IMR-90 (cell line): ENCODE measurements around the gene CKAP2L. TPM values are rescaled to one million over a fixed set of nuclear protein-coding genes. Genes with fewer than 3 reads are reported as not detected.
A peak's percentile ranks its signal among the peaks of the same experiment; 100 is the strongest.

Experiments used
- ATAC-seq: fragments of 200-7000 bp; cut with Tn5 transposase; 2 replicates; pipeline ENCODE4 v1.9.1; 2020; ENCODE audit warnings: low read depth, mild to moderate bottlenecking, moderate library complexity
- BruUV-seq: library from RNA; stranded (reverse); fragments of 400-500 nt; replicated peaks from 2 replicates; lab custom pipeline; 2021; lab: Mats Ljungman, UMichigan
- CTCF ChIA-PET: fragments of 300-600 bp; formaldehyde crosslinking; extraction: SDS; loops from one replicate; lab custom pipeline; 2021; ENCODE audit warnings: antibody characterized with exemption; lab: Yijun Ruan, JAX
- POLR2A ChIA-PET: fragments of 300-600 bp; sonication (Branson Sonifier 250); formaldehyde crosslinking; loops from one replicate; lab custom pipeline; 2022; ENCODE audit warnings: antibody characterized with exemption; ENCODE audit not compliant: unreplicated experiment; lab: Charles Lee
- DNase-seq: peaks from one replicate; pipeline ENCODE4 v3.0.0; 2013
- H2AFZ ChIP-seq: replicated peaks from 2 replicates; pipeline ENCODE3; 2013; ENCODE audit warnings: low read length, mild to moderate bottlenecking; ENCODE audit not compliant: poor library complexity
- H2AK5ac ChIP-seq: 2 replicates; pipeline ENCODE4 v1.6.1; 2013; ENCODE audit warnings: low read depth, low read length, inconsistent platforms
- H2AK9ac ChIP-seq: replicated peaks from 2 replicates; pipeline ENCODE3; 2013; ENCODE audit warnings: mild to moderate bottlenecking, low read depth, low read length, moderate library complexity; ENCODE audit not compliant: poor library complexity
- H2BK120ac ChIP-seq: 2 replicates; pipeline ENCODE4 v1.6.1; 2013; ENCODE audit warnings: low read depth, low read length, inconsistent platforms
- H2BK15ac ChIP-seq: 3 replicates; pipeline ENCODE4 v1.6.1; 2013; ENCODE audit warnings: low read depth, low read length, inconsistent platforms
- H2BK20ac ChIP-seq: 2 replicates; pipeline ENCODE4 v1.6.1; 2013; ENCODE audit warnings: low read depth, mild to moderate bottlenecking, inconsistent platforms, low read length, moderate library complexity
- H2BK5ac ChIP-seq: 2 replicates; pipeline ENCODE4 v1.6.1; 2013; ENCODE audit warnings: mild to moderate bottlenecking, low read depth, low read length, inconsistent platforms; ENCODE audit not compliant: poor library complexity, severe bottlenecking
- H3K14ac ChIP-seq: replicated peaks from 2 replicates; pipeline ENCODE4 v1.6.1; 2013; ENCODE audit warnings: low read depth, low read length, inconsistent platforms
- H3K18ac ChIP-seq: 2 replicates; pipeline ENCODE4 v1.6.1; 2013; ENCODE audit warnings: low read depth, low read length, control low read depth
- H3K23ac ChIP-seq: 2 replicates; pipeline ENCODE4 v1.6.1; 2013; ENCODE audit warnings: low read depth, low read length, inconsistent platforms
- H3K27ac ChIP-seq: 2 replicates; pipeline ENCODE4 v1.5.1; 2013; ENCODE audit warnings: mild to moderate bottlenecking, control low read depth, low read length; ENCODE audit not compliant: insufficient read depth
- H3K27me3 ChIP-seq: 2 replicates; pipeline ENCODE4 v1.6.1; 2013; ENCODE audit warnings: low read length; ENCODE audit not compliant: control insufficient read depth, insufficient read depth
- H3K36me3 ChIP-seq: 2 replicates; pipeline ENCODE4 v1.6.1; 2013; ENCODE audit warnings: low read length, mixed read lengths; ENCODE audit not compliant: control insufficient read depth, insufficient read depth
- H3K4ac ChIP-seq: 2 replicates; pipeline ENCODE4 v1.6.1; 2013; ENCODE audit warnings: low read depth, low read length, inconsistent platforms
- H3K4me1 ChIP-seq: 2 replicates; pipeline ENCODE4 v1.6.1; 2013; ENCODE audit warnings: low read length, mixed read lengths; ENCODE audit not compliant: control insufficient read depth, insufficient read depth
- H3K4me2 ChIP-seq: 2 replicates; pipeline ENCODE4 v1.6.1; 2013; ENCODE audit warnings: low read depth, mild to moderate bottlenecking, control low read depth, low read length, moderate library complexity
- H3K4me3 ChIP-seq: 2 replicates; pipeline ENCODE4 v1.5.1; 2013; ENCODE audit warnings: low read depth, mild to moderate bottlenecking, control low read depth, low read length, moderate library complexity; ENCODE audit not compliant: insufficient read depth
- H3K56ac ChIP-seq: 2 replicates; pipeline ENCODE4 v1.6.1; 2013; ENCODE audit warnings: low read length, inconsistent platforms; ENCODE audit not compliant: insufficient read depth; ENCODE audit errors: extremely low read depth
- H3K79me1 ChIP-seq, 2 experiments: 2 replicates each; pipeline ENCODE4 v1.6.1; 2013; ENCODE audit warnings: low read length in 2 of 2, inconsistent platforms in 1 of 2, low read depth in 1 of 2
- H3K9ac ChIP-seq: 2 replicates; pipeline ENCODE4 v1.6.1; 2013; ENCODE audit warnings: low read depth, low read length, control low read depth
- H3K9me1 ChIP-seq: 2 replicates; pipeline ENCODE4 v1.6.1; 2013; ENCODE audit warnings: low read length, inconsistent platforms; ENCODE audit not compliant: insufficient read depth
- H3K9me3 ChIP-seq: 2 replicates; pipeline ENCODE4 v1.6.1; 2013; ENCODE audit warnings: low read length; ENCODE audit not compliant: control insufficient read depth, insufficient read depth
- H4K20me1 ChIP-seq: 2 replicates; pipeline ENCODE4 v1.6.1; 2013; ENCODE audit warnings: low read length, inconsistent platforms; ENCODE audit not compliant: insufficient read depth
- H4K5ac ChIP-seq: 2 replicates; pipeline ENCODE4 v1.6.1; 2013; ENCODE audit warnings: mild to moderate bottlenecking, low read depth, low read length, control low read depth
- H4K8ac ChIP-seq, 2 experiments: 2 replicates each; pipeline ENCODE4 v1.6.1; 2013; ENCODE audit warnings: low read depth in 2 of 2, low read length in 2 of 2, control low read depth in 1 of 2, inconsistent platforms in 1 of 2
- H4K91ac ChIP-seq: 2 replicates; pipeline ENCODE4 v1.6.1; 2013; ENCODE audit warnings: low read depth, low read length, inconsistent platforms; ENCODE audit not compliant: insufficient read depth
- CEBPB ChIP-seq: IDR thresholded peaks from 2 replicates; pipeline ENCODE4 v1.6.1; 2012; ENCODE audit warnings: low read depth, low read length, improper control_type of control experiment
- CHD1 ChIP-seq: IDR thresholded peaks from 2 replicates; pipeline ENCODE4 v1.6.1; 2012; ENCODE audit warnings: low read depth, low read length, improper control_type of control experiment
- CTCF ChIP-seq: conservative IDR thresholded peaks from 2 replicates; pipeline ENCODE4 v1.5.1; 2012; ENCODE audit warnings: mild to moderate bottlenecking, low read depth, low read length, improper control_type of control experiment
- MAZ ChIP-seq: IDR thresholded peaks from 2 replicates; pipeline ENCODE4 v1.6.1; 2012; ENCODE audit warnings: low read depth, mild to moderate bottlenecking, low read length, improper control_type of control experiment, moderate library complexity, borderline replicate concordance
- MXI1 ChIP-seq: IDR thresholded peaks from 2 replicates; pipeline ENCODE4 v1.6.1; 2012; ENCODE audit warnings: low read depth, mild to moderate bottlenecking, low read length, moderate library complexity, borderline replicate concordance
- POLR2A ChIP-seq: IDR thresholded peaks from 2 replicates; pipeline ENCODE4 v1.6.1; 2012; ENCODE audit warnings: mild to moderate bottlenecking, low read depth, low read length
- RAD21 ChIP-seq: IDR thresholded peaks from 2 replicates; pipeline ENCODE4 v1.6.1; 2012; ENCODE audit warnings: low read length, improper control_type of control experiment
- RCOR1 ChIP-seq: IDR thresholded peaks from 2 replicates; pipeline ENCODE4 v1.6.1; 2012; ENCODE audit warnings: mild to moderate bottlenecking, low read length, improper control_type of control experiment; ENCODE audit not compliant: insufficient replicate concordance
- RFX5 ChIP-seq: IDR thresholded peaks from 2 replicates; pipeline ENCODE4 v1.8.0; 2012; ENCODE audit warnings: low read depth, mild to moderate bottlenecking, low read length, moderate library complexity
- WGBS, 2 experiments: methylation state at CpG; one replicate each; pipeline versions ENCODE4 v1.1.5 to v1.1.7; 2013; ENCODE audit warnings: missing lambda C conversion rate in 2 of 2; ENCODE audit not compliant: insufficient read length in 1 of 2; ENCODE audit errors: extremely low coverage in 2 of 2; 5-methylcytosine and 5-hydroxymethylcytosine counted together
- dilution Hi-C: fragments of 300-500 bp; cut with HindIII; formaldehyde crosslinking; loops from one replicate; pipeline ENCODE4 v1.14.3; 2018; ENCODE audit warnings: low sequenced_read_pairs; ENCODE audit not compliant: unreplicated experiment
- in situ Hi-C: fragments of 300-500 bp; cut with MboI; formaldehyde crosslinking; loops from 3 replicates; pipeline ENCODE4 v1.14.3; 2019; ENCODE audit warnings: low sequenced_read_pairs, inconsistent platforms, mixed read lengths
- intact Hi-C: fragments of 100-400 bp; cut with micrococcal nuclease; formaldehyde crosslinking; loops from 2 replicates; pipeline ENCODE4 v1.10.0; 2022
- polyA plus RNA-seq, 3 experiments: library from polyadenylated mRNA; depleted of rRNA; stranded (reverse); fragments of >200 nt; gene quantifications; 2 replicates each; pipeline ENCODE4 v1.2.3, GENCODE V29; 2012; ENCODE audit warnings: low replicate concordance in 1 of 3
- total RNA-seq: library from RNA; depleted of rRNA; stranded (reverse); fragments of >200 nt; gene quantifications from 2 replicates; pipeline ENCODE4 v1.2.3, GENCODE V29; 2012

CKAP2L gene
- total and polyA plus RNA-seq, 2 of the 4 experiments (the other 2 are of a cell fraction): 6.4 to 9.9 TPM

- DNase-seq (no peak), ATAC-seq (no peak)
- H3K27me3 ChIP-seq: 0 out of 2 replicates have a peak, but pooled peaks cover 2% of the 10 kb centered on the region
- H3K36me3 ChIP-seq: no peaks in the 10 kb centered on the region
- WGBS, 2 experiments: 100% methylated on average over 3 of the region's 8 CpGs; no CpG with 5 or more reads in 1 of the 2 experiments
- no peak overlapping the region for H3K18ac ChIP-seq
- H2BK5ac ChIP-seq: no peak overlapping the region
- CTCF ChIA-PET: interaction anchor here (1.8 to 2.7 kb wide), 3 partner anchors 95 to 124 kb away, joined by 4 to 21 read pairs (median 15); no protein-coding TSS in a partner anchor
- H2BK15ac ChIP-seq: no peak overlapping the region
- H4K5ac ChIP-seq: no peak overlapping the region
- H3K4me3 ChIP-seq: no peak overlapping the region
- dilution Hi-C loops (no loop called here), in situ Hi-C loops (no loop called here), intact Hi-C loops (no loop called here)
- H2AK9ac ChIP-seq: no peak overlapping the region
- H3K79me1 ChIP-seq: no peaks in the 10 kb centered on the region
- no peak overlapping the region for H2BK20ac ChIP-seq
- H3K27ac ChIP-seq: no peak overlapping the region
- no peak overlapping the region for H3K23ac ChIP-seq
- peaks cover 1% of the 10 kb centered on the region; the same call in 1 of the 2 replicates for H3K4me1 ChIP-seq
- no peaks in the 10 kb centered on the region for H3K9me1 ChIP-seq
- peak overlapping the region; percentile 79 for H2AK5ac ChIP-seq
- no peak overlapping the region for H2AFZ ChIP-seq
- no peak overlapping the region for H3K4ac ChIP-seq
- H4K8ac ChIP-seq: no peak overlapping the region
- TF ChIP-seq CTCF (no peak), RFX5 (no peak), CEBPB (no peak), RAD21 (no peak), MXI1 (no peak), MAZ (no peak), POLR2A (no peak), RCOR1 (no peak), CHD1 (no peak)
- no peak overlapping the region for H2BK120ac ChIP-seq
- H3K9me3 ChIP-seq: no peaks in the 10 kb centered on the region
- no peak overlapping the region for H3K9ac ChIP-seq
- no TSS peak for BruUV-seq
- H4K91ac ChIP-seq: no peak overlapping the region
- no peak overlapping the region for H3K14ac ChIP-seq
- no peak overlapping the region for H3K56ac ChIP-seq
- POLR2A ChIA-PET: no interaction called here
- H4K20me1 ChIP-seq: no peaks in the 10 kb centered on the region
- no peak overlapping the region for H3K4me2 ChIP-seq
Measured at GRCh38 chr2:112723995-112724394, 40.4 kb downstream of the CKAP2L start.
